H1 (cell line): ENCODE data around the gene LCN2. TPM values are rescaled to one million over a fixed set of nuclear protein-coding genes. Genes with fewer than 3 reads are reported as not detected.

ENCODE experiments used
- CTCF ChIA-PET: fragments of 300-600 bp; sonication (Branson Sonifier 250); formaldehyde crosslinking; loops from one replicate; lab custom pipeline; 2021; ENCODE audit not compliant: partially characterized antibody; lab: Charles Lee
- POLR2A ChIA-PET: fragments of 300-600 bp; sonication (Branson Sonifier 250); formaldehyde crosslinking; loops from one replicate; lab custom pipeline; 2021; ENCODE audit warnings: inconsistent platforms; ENCODE audit not compliant: partially characterized antibody; lab: Charles Lee
- DNase-seq, 2 experiments: peaks; one replicate each; pipeline versions ENCODE4 v3.0.0 to v3.0.0-alpha.2; 2010 to 2022; ENCODE audit warnings: low spot score in 2 of 2, low read depth in 1 of 2, mixed read lengths in 1 of 2
- FAIRE-seq: peaks from 2 replicates; lab custom pipeline; 2011; peaks lifted over from hg19 to GRCh38; lab: Jason Lieb, UNC
- H2AFZ ChIP-seq: 2 replicates; pipeline ENCODE4 v1.8.1; 2012; ENCODE audit warnings: low read length, inconsistent platforms
- H2AK5ac ChIP-seq: 2 replicates; pipeline ENCODE4 v1.6.1; 2013; ENCODE audit warnings: low read depth, low read length
- H2BK120ac ChIP-seq: replicated peaks from 2 replicates; pipeline ENCODE3; 2013; ENCODE audit warnings: low read depth, low read length, inconsistent platforms
- H2BK12ac ChIP-seq: 2 replicates; pipeline ENCODE4 v1.6.1; 2013; ENCODE audit warnings: low read depth, low read length
- H2BK15ac ChIP-seq: 2 replicates; pipeline ENCODE4 v1.6.1; 2013; ENCODE audit warnings: low read length
- H2BK20ac ChIP-seq: 2 replicates; pipeline ENCODE4 v1.6.1; 2013; ENCODE audit warnings: low read length
- H2BK5ac ChIP-seq: 2 replicates; pipeline ENCODE4 v1.6.1; 2013; ENCODE audit warnings: low read depth, low read length
- H3K14ac ChIP-seq: 2 replicates; pipeline ENCODE4 v1.6.1; 2013; ENCODE audit warnings: inconsistent platforms; ENCODE audit not compliant: insufficient read length
- H3K18ac ChIP-seq: 2 replicates; pipeline ENCODE4 v1.6.1; 2013; ENCODE audit warnings: low read length; ENCODE audit errors: extremely low read depth
- H3K23ac ChIP-seq: 2 replicates; pipeline ENCODE4 v1.6.1; 2013; ENCODE audit warnings: inconsistent platforms; ENCODE audit not compliant: insufficient read length
- H3K23me2 ChIP-seq: 2 replicates; pipeline ENCODE4 v1.6.1; 2013; ENCODE audit warnings: low read depth, low read length
- H3K27ac ChIP-seq: 2 replicates; pipeline ENCODE4 v1.6.1; 2011; ENCODE audit warnings: low read depth, low read length, inconsistent platforms
- H3K27me3 ChIP-seq, 4 experiments: replicated peaks in 1 of 4; 1 replicate in 1 of 4; 2 replicates in 3 of 4; pipeline versions ENCODE4 v1.6.1 to v1.8.1; 2011 to 2013; ENCODE audit warnings: low read length in 3 of 4, mild to moderate bottlenecking in 3 of 4, inconsistent platforms in 2 of 4, mixed read lengths in 2 of 4, moderate library complexity in 1 of 4; ENCODE audit not compliant: control insufficient read depth in 3 of 4, insufficient read depth in 3 of 4; ENCODE audit errors: extremely low read depth in 1 of 4
- H3K36me3 ChIP-seq, 4 experiments: 2 replicates each; pipeline versions ENCODE4 v1.6.1 to v1.8.1; 2011 to 2013; ENCODE audit warnings: mild to moderate bottlenecking in 4 of 4, low read length in 3 of 4, moderate library complexity in 2 of 4, control low read depth in 1 of 4, inconsistent platforms in 1 of 4; ENCODE audit not compliant: insufficient read depth in 4 of 4, control insufficient read depth in 2 of 4
- H3K4ac ChIP-seq: replicated peaks from 2 replicates; pipeline ENCODE3; 2013; ENCODE audit warnings: low read length, low read depth, mixed read lengths, inconsistent platforms; ENCODE audit not compliant: insufficient read length
- H3K4me1 ChIP-seq, 4 experiments: replicated peaks in 1 of 4; 1 replicate in 1 of 4; 2 replicates in 3 of 4; pipeline versions ENCODE4 v1.6.1 to v1.8.1; 2011 to 2013; ENCODE audit warnings: low read length in 3 of 4, inconsistent platforms in 2 of 4, mixed read lengths in 1 of 4; ENCODE audit not compliant: insufficient read depth in 4 of 4, control insufficient read depth in 3 of 4
- H3K4me2 ChIP-seq, 2 experiments: 2 replicates each; pipeline versions ENCODE4 v1.6.1 to v1.8.1; 2011 to 2013; ENCODE audit warnings: low read depth in 2 of 2, low read length in 2 of 2, control low read depth in 1 of 2, inconsistent platforms in 1 of 2, mild to moderate bottlenecking in 1 of 2; ENCODE audit not compliant: insufficient read depth in 1 of 2
- H3K4me3 ChIP-seq, 4 experiments: fragments of 200-600, 300-600 bp in 1 of 4; sonication (generic), shearing (Covaris generic), sonication (Bioruptor Twin) in 1 of 4; 2 replicates each; pipeline versions ENCODE4 v1.5.1 to v1.8.1; 2011 to 2016; ENCODE audit warnings: low read length in 4 of 4, low read depth in 3 of 4, control low read depth in 2 of 4, inconsistent platforms in 2 of 4, mild to moderate bottlenecking in 2 of 4, mixed read lengths in 1 of 4, moderate library complexity in 1 of 4; ENCODE audit not compliant: insufficient read depth in 2 of 4; ENCODE audit errors: extremely low read depth in 1 of 4
- H3K56ac ChIP-seq: replicated peaks from 2 replicates; pipeline ENCODE3; 2013; ENCODE audit warnings: low read depth, mild to moderate bottlenecking, mixed read lengths, low read length, inconsistent platforms; ENCODE audit not compliant: insufficient read length
- H3K79me1 ChIP-seq: 2 replicates; pipeline ENCODE4 v1.6.1; 2013; ENCODE audit warnings: low read depth, low read length, control low read depth
- H3K79me2 ChIP-seq, 2 experiments: 2 replicates each; pipeline versions ENCODE4 v1.6.1 to v1.8.1; 2012 to 2013; ENCODE audit warnings: low read length in 2 of 2, mild to moderate bottlenecking in 2 of 2, inconsistent platforms in 1 of 2; ENCODE audit not compliant: insufficient read depth in 2 of 2, control insufficient read depth in 1 of 2
- H3K9ac ChIP-seq, 4 experiments: replicated peaks in 1 of 4; 1 replicate in 1 of 4; 2 replicates in 3 of 4; pipeline versions ENCODE4 v1.6.1 to v1.8.1; 2011 to 2013; ENCODE audit warnings: low read depth in 3 of 4, low read length in 3 of 4, control low read depth in 2 of 4, mild to moderate bottlenecking in 2 of 4, moderate library complexity in 2 of 4, inconsistent platforms in 1 of 4; ENCODE audit errors: extremely low read depth in 1 of 4
- H3K9me3 ChIP-seq, 2 experiments: 2 replicates each; pipeline versions ENCODE4 v1.6.1 to v1.8.1; 2012 to 2013; ENCODE audit warnings: mild to moderate bottlenecking in 2 of 2, moderate library complexity in 2 of 2, control low read depth in 1 of 2, inconsistent platforms in 1 of 2, low read depth in 1 of 2, low read length in 1 of 2, mixed read lengths in 1 of 2; ENCODE audit not compliant: insufficient read depth in 2 of 2
- H4K20me1 ChIP-seq, 2 experiments: replicated peaks in 1 of 2; 2 replicates each; pipeline versions ENCODE3 to v1.8.1; 2011 to 2013; ENCODE audit warnings: inconsistent platforms in 2 of 2, low read length in 2 of 2, mild to moderate bottlenecking in 1 of 2; ENCODE audit not compliant: insufficient read depth in 2 of 2, control insufficient read depth in 1 of 2
- H4K5ac ChIP-seq: 2 replicates; pipeline ENCODE4 v1.6.1; 2013; ENCODE audit warnings: low read length, low read depth, mixed read lengths, inconsistent platforms; ENCODE audit not compliant: insufficient read length
- H4K8ac ChIP-seq: 2 replicates; pipeline ENCODE4 v1.8.0; 2013; ENCODE audit warnings: mild to moderate bottlenecking, moderate library complexity, low read length, inconsistent platforms; ENCODE audit not compliant: insufficient read depth; ENCODE audit errors: extremely low read depth
- H4K91ac ChIP-seq: replicated peaks from 2 replicates; pipeline ENCODE3; 2013; ENCODE audit warnings: low read length, mixed read lengths, inconsistent platforms; ENCODE audit not compliant: insufficient read length
- TCF12 ChIP-seq: IDR thresholded peaks from 2 replicates; pipeline ENCODE4 v1.6.1; 2011; ENCODE audit warnings: low read depth, mild to moderate bottlenecking, low read length
- WGBS, 2 experiments: shearing (Covaris generic) in 1 of 2; methylation state at CpG; one replicate each; pipeline versions ENCODE4 v1.1.6 to v1.1.7; 2013 to 2015; ENCODE audit warnings: low lambda C conversion rate in 2 of 2, mixed read lengths in 2 of 2, inconsistent platforms in 1 of 2, low coverage in 1 of 2, missing lambda C conversion rate in 1 of 2; ENCODE audit not compliant: insufficient replicate concordance in 2 of 2, insufficient coverage in 1 of 2, insufficient read length in 1 of 2; ENCODE audit errors: extremely low coverage in 1 of 2, missing lambda C conversion rate in 1 of 2; 5-methylcytosine and 5-hydroxymethylcytosine counted together
- polyA plus RNA-seq, 7 experiments: library from polyadenylated mRNA; depleted of rRNA in 3 of 7; stranded (reverse) in 5 of 7; unstranded in 2 of 7; fragments of >200 nt in 5 of 7; fragments of 200-250 nt in 2 of 7; gene quantifications; 1 replicate in 5 of 7; 2 replicates in 1 of 7; 4 replicates in 1 of 7; pipeline versions ENCODE4 v1.2.1 to v1.2.3, GENCODE V29; 2011 to 2013; ENCODE audit warnings: missing spikeins in 2 of 7, mixed read lengths in 2 of 7
- total RNA-seq: library from RNA; stranded (reverse); fragmentation: NEBNext Ultra II Directional; extraction: Animal tissue kit (Norgen Biotek cat#: 25700); gene quantifications from 2 replicates; pipeline ENCODE4 v1.2.1, GENCODE V29; 2021

The LCN2 gene
- total and polyA plus RNA-seq, 2 of the 8 experiments (the other 6 are each of a cell fraction or from before 2014, with no cell fraction given) = 1.1 to 1.6 TPM

DNA sequence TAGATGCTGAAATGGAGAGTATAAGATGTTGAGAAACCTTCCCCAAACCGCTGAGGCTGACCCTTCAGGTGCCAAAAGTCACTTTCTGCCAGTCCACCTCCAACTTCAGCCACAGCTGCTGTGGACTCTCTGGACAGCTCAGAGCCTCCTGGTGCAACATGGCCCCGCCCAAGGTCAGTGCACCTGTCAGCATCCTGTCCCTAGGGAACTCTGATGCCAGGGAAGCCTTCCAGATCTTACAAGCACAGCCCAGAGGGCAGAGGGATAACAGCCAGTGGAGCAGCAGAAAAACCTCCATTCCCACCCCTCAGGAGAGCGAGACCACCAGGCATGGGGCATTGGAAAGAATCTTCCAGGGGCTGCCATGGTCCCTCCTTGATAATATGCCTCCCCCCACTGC is 11.3 kb upstream of the LCN2 start:
- ChIA-PET CTCF (interaction anchor here (1.9 to 2.3 kb wide), 3 partner anchors 8 to 20 kb away, joined by 8 to 11 read pairs (median 9); no protein-coding TSS in a partner anchor), POLR2A (interaction anchor here (0.9 kb wide), 2 partner anchors 10 to 13 kb away, joined by 3 read pairs; no protein-coding TSS in a partner anchor)
- Histone ChIP-seq H2BK20ac (no peak overlapping the region), H3K4me2 (no peak overlapping the region), H3K79me2 (no peaks in the 10 kb centered on the region), H3K56ac (no peak overlapping the region), H2BK12ac (no peak overlapping the region), H4K8ac (no peak overlapping the region), H3K36me3 (no peaks in the 10 kb centered on the region), H2BK5ac (no peak overlapping the region), H3K4me3 (no peak overlapping the region), H3K23ac (no peak overlapping the region), H3K4ac (no peak overlapping the region), H3K4me1 (no peaks in the 10 kb centered on the region), H2AFZ (no peak overlapping the region), H3K9me3 (no peaks in the 10 kb centered on the region), H3K27me3 (no peaks in the 10 kb centered on the region), H4K91ac (no peak overlapping the region), H2BK15ac (no peak overlapping the region), H3K27ac (no peak overlapping the region), H3K14ac (no peak overlapping the region), H3K9ac (no peak overlapping the region), H4K20me1 (no peaks in the 10 kb centered on the region), H2BK120ac (no peak overlapping the region), H3K18ac (no peak overlapping the region), H3K79me1 (no peaks in the 10 kb centered on the region), H3K23me2 (no peaks in the 10 kb centered on the region), H2AK5ac (no peak overlapping the region), H4K5ac (no peak overlapping the region)
- DNase-seq (no peak), FAIRE-seq (no peak)
- TF ChIP-seq TCF12 = no peak
- WGBS, 2 experiments = 87% methylated on average over 3 of the region's 3 CpGs; no CpG with 5 or more reads in 1 of the 2 experiments
